Nephron (organoid): Measurements from ENCODE around the gene RBM12.

ENCODE experiments used
- H3K27ac Mint-ChIP-seq, 3 experiments: 2 replicates each; pipeline ENCODE4 v1.8.0; 2020; ENCODE audit warnings: mixed read lengths in 3 of 3, mild to moderate bottlenecking in 2 of 3, moderate library complexity in 1 of 3
- H3K27me3 Mint-ChIP-seq: 2 replicates; pipeline ENCODE4 v1.8.0; 2021; ENCODE audit warnings: low read depth, mild to moderate bottlenecking, moderate library complexity, mixed read lengths
- H3K36me3 Mint-ChIP-seq: 2 replicates; pipeline ENCODE4 v1.8.0; 2020; ENCODE audit warnings: low read depth, mixed read lengths
- H3K4me1 Mint-ChIP-seq: 2 replicates; pipeline ENCODE4 v1.8.0; 2020; ENCODE audit warnings: mixed read lengths
- H3K4me3 Mint-ChIP-seq, 3 experiments: 2 replicates each; pipeline ENCODE4 v1.8.0; 2020; ENCODE audit warnings: mild to moderate bottlenecking in 3 of 3, mixed read lengths in 3 of 3, moderate library complexity in 2 of 3
- H3K9me3 Mint-ChIP-seq: 2 replicates; pipeline ENCODE4 v1.8.0; 2020; ENCODE audit warnings: mixed read lengths
- TF ChIP-seq, protein P1 (sequence below), 3 experiments: fragments of 200-600 bp; sonication (generic); IDR thresholded peaks; one replicate each; pipeline ENCODE4 v1.5.0; 2021; ENCODE audit warnings: antibody characterized with exemption in 3 of 3; ENCODE audit not compliant: unreplicated experiment in 3 of 3

RBM12 gene

DNA sequence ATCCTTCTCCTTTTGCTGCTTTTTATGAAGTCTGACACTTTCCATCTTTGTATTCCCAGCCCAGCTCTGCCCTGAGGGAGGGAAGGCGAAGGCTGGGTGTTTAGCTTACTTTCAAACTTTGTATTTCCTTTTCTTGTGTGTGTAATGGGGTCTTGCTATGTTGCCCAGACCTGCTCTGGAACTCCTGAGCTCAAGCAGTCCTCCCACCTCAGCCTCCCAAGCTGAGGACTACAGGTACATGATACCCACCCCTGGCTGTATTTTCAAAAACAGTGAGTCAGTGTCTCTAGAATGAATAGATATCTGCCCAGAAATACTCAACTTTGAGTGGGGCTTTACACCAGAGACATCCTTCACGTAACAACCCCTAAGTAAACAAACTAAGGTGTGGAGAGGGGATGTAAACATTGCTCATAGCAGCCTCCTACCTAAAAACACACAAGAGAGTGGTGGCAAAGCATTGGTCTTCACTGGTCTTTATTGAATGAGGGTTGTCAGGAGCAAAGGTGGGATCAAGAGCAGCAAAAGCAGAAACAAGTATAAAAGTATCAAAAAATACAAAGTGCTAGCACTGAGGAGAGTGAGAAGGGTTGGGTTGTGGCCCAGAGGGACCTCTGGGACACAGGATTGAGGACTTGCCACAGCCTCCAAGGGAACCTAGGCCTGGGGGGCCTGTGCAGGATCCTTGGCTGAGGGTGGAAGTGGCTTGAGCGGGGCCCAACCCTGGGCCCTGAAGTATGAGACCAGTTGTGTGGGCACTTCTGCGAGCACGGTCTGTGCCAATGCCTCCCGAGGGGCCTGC, 38.9 kb downstream of the RBM12 start:
- Mint-ChIP-seq H3K9me3 (no peaks in the 10 kb centered on the region), H3K4me1 (no peaks in the 10 kb centered on the region), H3K27ac (no peak overlapping the region), H3K36me3 (peaks cover 49% of the 10 kb centered on the region), H3K27me3 (peaks cover 3% of the 10 kb centered on the region), H3K4me3 (no peak overlapping the region)
- TF ChIP-seq, protein P1, sequence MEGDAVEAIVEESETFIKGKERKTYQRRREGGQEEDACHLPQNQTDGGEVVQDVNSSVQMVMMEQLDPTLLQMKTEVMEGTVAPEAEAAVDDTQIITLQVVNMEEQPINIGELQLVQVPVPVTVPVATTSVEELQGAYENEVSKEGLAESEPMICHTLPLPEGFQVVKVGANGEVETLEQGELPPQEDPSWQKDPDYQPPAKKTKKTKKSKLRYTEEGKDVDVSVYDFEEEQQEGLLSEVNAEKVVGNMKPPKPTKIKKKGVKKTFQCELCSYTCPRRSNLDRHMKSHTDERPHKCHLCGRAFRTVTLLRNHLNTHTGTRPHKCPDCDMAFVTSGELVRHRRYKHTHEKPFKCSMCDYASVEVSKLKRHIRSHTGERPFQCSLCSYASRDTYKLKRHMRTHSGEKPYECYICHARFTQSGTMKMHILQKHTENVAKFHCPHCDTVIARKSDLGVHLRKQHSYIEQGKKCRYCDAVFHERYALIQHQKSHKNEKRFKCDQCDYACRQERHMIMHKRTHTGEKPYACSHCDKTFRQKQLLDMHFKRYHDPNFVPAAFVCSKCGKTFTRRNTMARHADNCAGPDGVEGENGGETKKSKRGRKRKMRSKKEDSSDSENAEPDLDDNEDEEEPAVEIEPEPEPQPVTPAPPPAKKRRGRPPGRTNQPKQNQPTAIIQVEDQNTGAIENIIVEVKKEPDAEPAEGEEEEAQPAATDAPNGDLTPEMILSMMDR (IDR thresholded peaks at IDR 0.05; ENCODE audit: unreplicated experiment in 3 of 3): no peak

DNA sequence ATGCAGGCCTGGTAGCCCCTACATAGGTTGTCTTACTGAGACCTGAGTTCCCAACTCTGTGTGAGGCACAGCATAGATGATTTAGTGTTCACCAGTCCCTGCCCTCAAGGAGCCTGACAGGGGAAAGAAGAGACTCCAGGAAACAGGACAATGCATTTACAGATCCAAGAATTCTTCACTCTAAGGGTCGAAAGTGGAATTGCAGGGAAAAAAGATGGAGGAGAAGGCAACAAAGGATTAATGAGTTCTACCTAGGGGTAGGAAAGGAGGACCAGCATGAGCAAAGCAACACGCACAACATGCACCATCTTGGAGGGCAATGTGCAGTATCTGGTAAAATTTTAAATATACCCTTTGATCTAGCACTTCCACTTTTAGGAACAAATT, 43.1 kb downstream of the RBM12 start:
- H3K4me3 Mint-ChIP-seq: no peak overlapping the region
- H3K9me3 Mint-ChIP-seq: no peaks in the 10 kb centered on the region
- peaks cover 18% of the 10 kb centered on the region for H3K4me1 Mint-ChIP-seq
- H3K27ac Mint-ChIP-seq: no peak overlapping the region
- TF ChIP-seq, protein P1 (IDR thresholded peaks at IDR 0.05; ENCODE audit: unreplicated experiment in 3 of 3): no peak
- peaks cover 18% of the 10 kb centered on the region for H3K36me3 Mint-ChIP-seq
- H3K27me3 Mint-ChIP-seq: peaks cover 34% of the 10 kb centered on the region

DNA sequence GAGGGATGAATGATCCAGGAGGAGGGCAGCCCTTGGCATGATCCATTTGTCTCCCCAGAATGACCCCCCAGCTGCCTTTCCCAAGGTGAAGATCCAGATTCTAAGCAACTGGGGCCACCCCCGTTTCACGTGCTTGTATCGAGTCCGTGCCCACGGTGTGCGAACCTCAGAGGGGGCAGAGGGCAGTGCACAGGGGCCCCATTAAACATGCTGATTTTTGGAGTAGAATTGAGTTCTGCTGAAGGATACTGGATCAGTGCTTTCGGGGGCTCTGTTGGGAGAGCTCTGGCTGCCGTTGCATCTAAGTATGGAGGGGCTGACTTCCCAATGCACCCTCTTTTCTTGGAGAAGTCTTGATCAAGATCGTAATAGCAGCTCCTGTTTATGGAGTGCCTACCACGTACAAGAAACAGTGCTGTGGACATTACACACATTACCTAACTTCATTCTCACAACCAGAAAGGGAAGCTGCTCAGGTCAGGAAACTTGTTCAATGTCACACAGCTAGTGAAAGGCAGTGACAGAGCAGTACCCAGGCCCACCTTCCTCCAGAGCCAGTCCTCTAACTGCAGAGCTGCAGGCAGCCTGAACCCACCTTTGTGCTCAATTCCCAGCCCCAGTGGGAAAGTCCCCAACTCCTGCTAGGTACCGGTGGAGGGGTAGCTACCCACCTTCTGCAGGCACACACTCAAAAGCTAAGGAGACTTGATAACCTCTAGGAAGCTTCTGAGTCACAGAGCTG, 43.7 kb downstream of the RBM12 start:
- Mint-ChIP-seq H3K36me3 (peaks cover 14% of the 10 kb centered on the region), H3K4me3 (peak overlapping the region in 1 of 3 experiments; percentile 21), H3K27ac (no peak overlapping the region), H3K27me3 (peaks cover 34% of the 10 kb centered on the region), H3K9me3 (no peaks in the 10 kb centered on the region), H3K4me1 (peaks cover 18% of the 10 kb centered on the region)
- TF ChIP-seq, protein P1 (IDR thresholded peaks at IDR 0.05; ENCODE audit: unreplicated experiment in 3 of 3): no peak

DNA sequence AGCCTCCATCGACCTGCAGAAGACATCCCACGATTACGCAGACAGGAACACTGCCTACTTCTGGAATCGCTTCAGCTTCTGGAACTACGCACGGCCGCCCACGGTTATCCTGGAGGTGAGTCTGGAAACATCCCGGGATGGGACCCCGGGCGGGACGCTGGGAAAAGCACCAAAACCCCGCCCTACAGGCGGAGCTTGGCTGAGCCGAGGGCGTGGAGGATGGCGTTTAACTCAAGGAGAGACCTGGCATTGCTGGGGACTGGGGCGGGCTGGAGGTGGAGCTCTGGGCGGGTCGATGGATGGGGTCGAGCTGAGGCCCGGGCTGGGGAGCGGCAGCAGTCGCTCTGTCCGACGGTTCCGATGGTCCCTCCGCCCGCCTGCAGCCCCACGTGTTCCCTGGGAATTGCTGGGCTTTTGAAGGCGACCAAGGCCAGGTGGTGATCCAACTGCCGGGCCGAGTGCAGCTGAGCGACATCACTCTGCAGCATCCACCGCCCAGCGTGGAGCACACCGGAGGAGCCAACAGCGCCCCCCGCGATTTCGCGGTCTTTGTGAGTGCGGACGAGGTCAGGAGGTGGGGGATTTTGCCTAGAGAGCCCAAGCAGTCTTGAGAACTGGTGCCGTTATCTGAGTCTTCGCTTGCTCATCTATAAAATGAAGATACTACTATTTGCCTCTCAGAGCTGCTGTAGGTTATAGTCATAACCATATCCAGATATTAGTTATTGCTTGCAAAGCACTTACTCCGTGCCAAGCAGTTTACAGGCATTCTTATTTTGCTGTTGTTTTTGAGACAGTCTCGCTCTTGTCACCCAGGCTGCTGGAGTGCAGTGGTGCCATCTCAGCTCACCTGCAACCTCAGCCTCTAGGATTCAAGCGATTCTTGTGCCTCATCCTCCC, 45.3 kb downstream of the RBM12 start:
- Mint-ChIP-seq H3K36me3 (peaks cover 5% of the 10 kb centered on the region), H3K4me3 (peak overlapping the region; percentile 85 to 87 (median 87)), H3K4me1 (peaks cover 18% of the 10 kb centered on the region), H3K27ac (no peak overlapping the region), H3K9me3 (no peaks in the 10 kb centered on the region), H3K27me3 (peaks cover 36% of the 10 kb centered on the region)
- TF ChIP-seq, protein P1 (IDR thresholded peaks at IDR 0.05; ENCODE audit: unreplicated experiment in 3 of 3): peak; percentile 2 to 52 (median 21)

DNA sequence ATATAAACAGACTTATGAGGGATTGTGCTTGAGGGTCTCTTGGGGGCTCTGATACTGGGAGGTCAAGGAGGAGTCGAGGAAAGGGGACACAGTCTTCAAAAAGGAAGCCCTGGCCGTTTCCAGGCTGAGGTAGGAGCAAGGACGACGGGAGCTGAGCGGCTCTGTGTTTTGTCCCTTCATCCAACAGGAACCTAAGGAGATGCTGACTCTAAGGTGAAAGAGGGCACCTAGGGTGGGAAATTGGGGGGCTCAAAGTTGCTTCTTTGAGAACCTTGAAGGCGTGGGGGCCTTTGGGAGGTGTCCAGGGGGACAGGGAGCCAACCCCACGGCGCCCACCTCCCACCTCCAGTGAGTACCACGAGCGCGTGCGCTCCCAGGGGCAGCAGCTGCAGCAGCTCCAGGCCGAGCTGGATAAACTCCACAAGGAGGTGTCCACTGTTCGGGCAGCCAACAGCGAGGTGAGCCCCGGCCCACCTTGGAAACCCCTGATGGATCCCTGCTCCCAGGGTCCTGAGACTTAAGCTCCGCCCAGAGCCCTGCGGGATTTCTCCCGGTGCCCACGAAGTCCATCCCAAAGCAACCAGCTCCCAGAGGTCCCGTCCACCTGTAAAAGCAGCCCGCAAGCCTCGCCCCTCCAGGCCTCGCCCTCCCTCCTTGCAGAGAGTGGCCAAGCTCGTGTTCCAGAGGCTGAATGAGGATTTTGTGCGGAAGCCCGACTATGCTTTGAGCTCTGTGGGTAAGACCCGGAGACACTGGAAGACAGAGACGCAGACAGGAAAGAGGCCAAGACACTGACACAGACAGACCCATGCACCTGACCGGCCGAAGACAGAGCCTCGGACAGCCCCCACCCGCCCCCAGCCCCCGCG, 46.2 kb downstream of the RBM12 start:
- peaks cover 42% of the 10 kb centered on the region for H3K27me3 Mint-ChIP-seq
- peaks cover 5% of the 10 kb centered on the region for H3K36me3 Mint-ChIP-seq
- peak overlapping the region; percentile 85 to 87 (median 87) for H3K4me3 Mint-ChIP-seq
- H3K4me1 Mint-ChIP-seq: peaks cover 18% of the 10 kb centered on the region
- TF ChIP-seq, protein P1 (IDR thresholded peaks at IDR 0.05; ENCODE audit: unreplicated experiment in 3 of 3): no peak
- no peaks in the 10 kb centered on the region for H3K9me3 Mint-ChIP-seq
- H3K27ac Mint-ChIP-seq: peak overlapping the region; percentile 43 to 57 (median 44)
